Naive thymus-derived CD4-positive, alpha-beta T cell (primary cell): Measurements from ENCODE around the gene TLK2. TPM values are rescaled to one million over a fixed set of nuclear protein-coding genes. Genes with fewer than 3 reads are reported as not detected.

Source experiments
- ATAC-seq: fragments of 150-1000 bp; cut with Tn5 transposase; 2 replicates; pipeline ENCODE4 v1.10.0; 2021; ENCODE audit warnings: mild to moderate bottlenecking, moderate library complexity
- CTCF ChIA-PET: fragments of 350-600 bp; sonication (Branson Sonifier 250); formaldehyde crosslinking; loops from one replicate; lab custom pipeline; 2021; ENCODE audit warnings: antibody characterized with exemption; lab: Charles Lee
- POLR2A ChIA-PET: fragments of 350-600 bp; sonication (Branson Sonifier 250); formaldehyde crosslinking; loops from one replicate; lab custom pipeline; 2021; ENCODE audit warnings: antibody characterized with exemption, inconsistent platforms; lab: Charles Lee
- DNase-seq, 9 donors: peaks; one replicate each; pipeline versions ENCODE4 v3.0.0 to v3.0.0-alpha.2; 2020 to 2022; ENCODE audit warnings: mixed read lengths in 1 of 9
- H3K27ac ChIP-seq: one replicate; pipeline ENCODE4 v1.7.0; 2013; ENCODE audit warnings: mild to moderate bottlenecking, low read depth, low read length, moderate library complexity
- H3K27me3 ChIP-seq, 2 donors: one replicate each; pipeline ENCODE4 v1.7.0; 2013; ENCODE audit warnings: low read length in 2 of 2, mild to moderate bottlenecking in 2 of 2, moderate library complexity in 2 of 2; ENCODE audit not compliant: control insufficient read depth in 2 of 2, insufficient read depth in 2 of 2
- H3K36me3 ChIP-seq, 3 experiments: 1 replicate in 2 of 3; 2 replicates in 1 of 3; pipeline ENCODE4 v1.7.0; 2013; ENCODE audit warnings: low read length in 3 of 3, mild to moderate bottlenecking in 3 of 3, moderate library complexity in 1 of 3; ENCODE audit not compliant: insufficient read depth in 3 of 3, control insufficient read depth in 2 of 3
- H3K4me1 ChIP-seq, 2 donors: one replicate each; pipeline ENCODE4 v1.7.0; 2013; ENCODE audit warnings: low read length in 2 of 2, mild to moderate bottlenecking in 2 of 2, moderate library complexity in 1 of 2; ENCODE audit not compliant: control insufficient read depth in 2 of 2, insufficient read depth in 2 of 2
- H3K4me3 ChIP-seq: 2 replicates; pipeline ENCODE4 v1.7.0; 2013; ENCODE audit warnings: mild to moderate bottlenecking, low read length
- H3K9me3 ChIP-seq, 3 experiments: 1 replicate in 2 of 3; 2 replicates in 1 of 3; pipeline ENCODE4 v1.7.0; 2013; ENCODE audit warnings: low read length in 3 of 3; ENCODE audit not compliant: control insufficient read depth in 2 of 3
- H3K27ac Mint-ChIP-seq, 9 donors: one replicate each; pipeline ENCODE4 v1.8.0; 2020 to 2022; ENCODE audit warnings: mixed read lengths in 9 of 9, mild to moderate bottlenecking in 8 of 9, moderate library complexity in 5 of 9, inconsistent platforms in 2 of 9
- H3K27me3 Mint-ChIP-seq, 5 donors: one replicate each; pipeline ENCODE4 v1.8.0; 2021 to 2022; ENCODE audit warnings: mixed read lengths in 5 of 5, mild to moderate bottlenecking in 1 of 5
- H3K36me3 Mint-ChIP-seq, 5 donors: one replicate each; pipeline ENCODE4 v1.8.0; 2020 to 2022; ENCODE audit warnings: mixed read lengths in 5 of 5, mild to moderate bottlenecking in 3 of 5, inconsistent platforms in 1 of 5
- H3K4me1 Mint-ChIP-seq, 7 donors: one replicate each; pipeline ENCODE4 v1.8.0; 2020 to 2022; ENCODE audit warnings: mixed read lengths in 7 of 7, mild to moderate bottlenecking in 3 of 7, inconsistent platforms in 1 of 7
- H3K4me3 Mint-ChIP-seq, 10 donors: one replicate each; pipeline ENCODE4 v1.8.0; 2020 to 2022; ENCODE audit warnings: mild to moderate bottlenecking in 10 of 10, mixed read lengths in 10 of 10, moderate library complexity in 6 of 10, inconsistent platforms in 2 of 10
- H3K9me3 Mint-ChIP-seq, 11 donors: one replicate each; pipeline ENCODE4 v1.8.0; 2020 to 2022; ENCODE audit warnings: mixed read lengths in 11 of 11, mild to moderate bottlenecking in 4 of 11, inconsistent platforms in 1 of 11, moderate library complexity in 1 of 11
- intact Hi-C, 2 donors: fragments of 100-400 bp; cut with micrococcal nuclease; formaldehyde crosslinking; loops; one replicate each; pipeline ENCODE4 v1.15.1; 2023
- polyA plus RNA-seq, 2 donors: library from polyadenylated mRNA; unstranded; fragments of 300-500 nt; fragmentation: Illumina TruSeq; gene quantifications; one replicate each; pipeline ENCODE4 v1.2.3, GENCODE V29; 2021
- total RNA-seq, 6 experiments: library from RNA in 5 of 6; stranded (reverse) in 5 of 6; gene quantifications; 1 replicate in 5 of 6; 2 replicates in 1 of 6; pipeline ENCODE4 v1.2.3 and lab custom pipeline; 2021 to 2026

The TLK2 gene
- total and polyA plus RNA-seq, 7 experiments from 2014 or later: 7.6 to 84.8 (median 64.5) TPM

DNA sequence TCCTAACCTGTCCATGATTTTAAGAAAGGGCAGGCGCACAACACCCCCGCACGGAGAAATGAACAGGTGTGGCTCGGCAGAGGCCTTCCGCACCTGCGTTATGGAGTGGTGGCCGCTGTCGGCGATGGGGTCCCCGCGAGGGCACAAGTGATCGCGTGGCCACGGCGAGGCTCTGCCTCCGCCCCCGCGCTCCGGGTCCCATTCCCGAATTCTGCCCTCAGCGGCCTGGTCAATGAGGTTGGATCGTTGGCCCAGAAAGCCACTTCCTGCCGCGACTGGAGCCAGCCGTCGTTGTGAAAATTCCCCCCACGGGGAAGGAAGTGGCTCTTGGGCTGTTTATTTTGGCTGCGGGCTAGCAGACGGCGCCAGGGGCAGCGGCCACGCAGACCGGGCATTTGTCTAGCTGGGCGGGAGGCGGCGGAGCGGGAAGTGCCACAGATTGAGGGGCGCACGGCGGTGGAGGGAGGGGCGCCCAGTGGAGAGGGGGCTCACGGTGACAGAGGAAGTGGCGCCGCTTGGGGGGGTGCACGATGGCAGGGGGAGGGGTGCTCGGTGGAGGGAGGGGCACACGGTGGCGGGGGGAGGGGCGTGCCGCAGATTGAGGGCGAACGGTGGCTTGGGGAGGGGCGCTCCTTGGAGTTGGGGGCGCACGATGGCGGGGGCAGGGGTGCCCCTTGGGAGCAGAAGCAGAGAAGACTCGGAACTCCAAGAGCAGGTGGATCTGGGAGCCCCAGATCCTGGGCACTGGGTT is 173.8 kb downstream of the TLK2 start:
- ChIA-PET POLR2A (interaction anchor here (0.6 kb wide), 1 partner anchor 18 kb away, joined by 5 read pairs; no protein-coding TSS in a partner anchor), CTCF (no interaction called here)
- Mint-ChIP-seq H3K36me3 (no peaks in the 10 kb centered on the region), H3K27ac (peak overlapping the region in 8 of 9 donors; percentile 52 to 87 (median 82)), H3K9me3 (no peaks in the 10 kb centered on the region), H3K4me3 (peak overlapping the region; percentile 71 to 95 (median 86)), H3K4me1 (peaks cover 7 to 26% (median 21%) of the 10 kb centered on the region in 7 donors), H3K27me3 (peaks cover 0 to 80% (median 0%) of the 10 kb centered on the region in 5 donors)
- DNase-seq (peak in 7 of 9 donors; percentile 12 to 47 (median 28)), ATAC-seq (peak; percentile 20)
- peaks cover 8 to 12% of the 10 kb centered on the region in 2 donors for H3K4me1 ChIP-seq
- no peaks in the 10 kb centered on the region for H3K27me3 ChIP-seq
- no peaks in the 10 kb centered on the region for H3K9me3 ChIP-seq
- peaks cover 0 to 6% (median 0%) of the 10 kb centered on the region in 3 experiments for H3K36me3 ChIP-seq
- H3K4me3 ChIP-seq: peak overlapping the region; percentile 74
- peak overlapping the region; percentile 32 for H3K27ac ChIP-seq
- intact Hi-C loops: loop anchor here in 1 of 2 donors (1.0 to 5.0 kb wide), 2 partner anchors 25 to 315 kb away; partner anchors contain the start of genes MRC2 and TANC2

DNA sequence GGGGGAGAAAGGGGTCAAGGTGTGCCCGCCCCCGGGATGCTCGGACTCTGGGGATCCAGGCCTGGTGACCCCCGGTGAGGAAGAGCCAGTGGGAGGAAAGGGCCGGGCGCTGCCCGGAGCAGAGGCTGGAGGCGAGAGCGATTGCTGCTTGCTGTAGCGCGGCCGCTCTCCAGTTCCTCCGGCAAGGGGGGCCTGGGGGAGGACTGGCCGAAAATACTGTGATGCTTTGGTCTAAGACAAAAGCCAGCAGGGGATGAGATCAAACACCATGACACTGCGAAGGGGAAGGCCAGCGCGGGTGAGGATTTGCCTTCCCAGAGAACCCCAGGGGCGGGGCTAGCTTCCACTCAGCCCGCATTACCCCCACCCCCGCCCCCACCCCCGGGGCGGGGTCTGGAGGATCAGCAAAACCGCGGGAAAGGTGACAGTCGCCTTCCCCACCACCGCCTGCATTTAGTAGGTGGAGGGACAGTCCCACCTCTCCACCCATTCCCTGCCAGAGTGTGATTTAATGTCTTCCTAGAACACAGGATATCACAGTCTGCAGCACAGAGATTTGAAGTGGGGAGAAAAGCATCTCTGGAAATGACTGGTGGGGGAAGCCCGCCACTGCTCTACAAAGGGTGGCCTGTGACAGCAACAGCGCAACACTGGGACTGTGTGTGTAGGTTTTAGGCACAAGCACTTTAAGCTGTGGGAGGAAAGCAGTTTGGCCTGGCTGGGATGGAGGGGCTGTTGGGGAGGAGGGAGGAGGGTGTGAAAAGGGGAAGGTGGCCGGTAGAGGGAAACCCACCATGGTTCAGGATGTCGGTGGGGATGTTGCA is 174.6 kb downstream of the TLK2 start:
- H3K4me1 Mint-ChIP-seq: peaks cover 7 to 26% (median 21%) of the 10 kb centered on the region in 7 donors
- H3K9me3 ChIP-seq: no peaks in the 10 kb centered on the region
- no peaks in the 10 kb centered on the region for H3K36me3 Mint-ChIP-seq
- peaks cover 0 to 80% (median 0%) of the 10 kb centered on the region in 5 donors for H3K27me3 Mint-ChIP-seq
- POLR2A ChIA-PET: no interaction called here
- peaks cover 8 to 12% of the 10 kb centered on the region in 2 donors for H3K4me1 ChIP-seq
- ATAC-seq: peak; percentile 83
- peak in 8 of 9 donors; percentile 14 to 94 (median 37) for DNase-seq
- peaks cover 0 to 6% (median 0%) of the 10 kb centered on the region in 3 experiments for H3K36me3 ChIP-seq
- intact Hi-C loops: loop anchor here in 1 of 2 donors (1.0 to 5.0 kb wide), 2 partner anchors 26 to 314 kb away; partner anchors contain the start of genes MRC2 and TANC2
- no peaks in the 10 kb centered on the region for H3K27me3 ChIP-seq
- peak overlapping the region; percentile 74 for H3K4me3 ChIP-seq
- H3K27ac Mint-ChIP-seq: peak overlapping the region in 8 of 9 donors; percentile 2 to 86 (median 68)
- peak overlapping the region; percentile 32 for H3K27ac ChIP-seq
- CTCF ChIA-PET: no interaction called here
- peak overlapping the region; percentile 71 to 95 (median 86) for H3K4me3 Mint-ChIP-seq
- H3K9me3 Mint-ChIP-seq: no peaks in the 10 kb centered on the region

DNA sequence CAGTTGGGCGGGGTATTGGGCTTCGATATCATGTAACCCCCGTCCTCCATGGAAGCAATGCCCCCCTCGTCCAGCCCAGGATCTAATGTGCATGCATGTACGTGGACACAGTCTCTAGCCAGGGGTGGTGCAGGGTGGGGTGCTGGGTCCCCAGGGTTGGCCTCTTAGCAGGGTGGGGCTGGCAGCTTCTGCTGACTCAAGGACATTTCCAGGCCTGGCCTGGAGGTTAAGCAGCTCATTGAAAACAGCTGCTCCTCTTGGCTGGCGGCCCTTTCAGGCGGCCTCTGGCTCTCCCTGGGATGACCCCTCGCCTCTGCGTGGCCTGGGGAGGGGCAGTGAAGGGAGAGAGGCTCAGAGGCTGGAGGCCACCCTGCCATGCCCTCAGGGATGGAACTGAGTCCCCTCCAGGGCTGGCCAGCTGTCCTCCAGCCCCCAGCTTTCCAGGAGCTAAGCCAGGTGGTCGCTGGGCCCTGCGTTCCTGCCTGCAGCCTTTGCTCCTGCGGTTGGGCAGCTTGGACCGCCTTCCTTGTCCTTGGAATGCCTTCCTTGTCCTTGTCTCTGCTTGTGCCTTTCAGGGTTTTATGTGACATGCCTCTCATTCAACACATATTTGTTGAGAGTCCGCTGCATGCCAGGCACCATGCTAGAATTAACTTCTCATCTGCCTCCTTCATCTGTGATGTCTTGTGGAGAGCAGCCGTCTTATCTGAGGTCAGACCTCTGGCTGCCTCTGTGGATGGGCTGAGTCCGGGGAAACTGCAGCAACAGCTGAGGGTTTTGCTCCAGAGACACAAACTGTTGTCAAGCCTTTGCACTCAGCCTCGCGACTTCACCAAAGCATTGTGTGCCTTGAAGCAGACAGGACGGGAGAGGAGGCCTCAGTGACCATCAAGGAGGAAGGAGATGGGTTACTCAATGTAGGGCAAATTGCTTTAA is 175.5 kb downstream of the TLK2 start:
- peaks cover 7 to 26% (median 21%) of the 10 kb centered on the region in 7 donors for H3K4me1 Mint-ChIP-seq
- ATAC-seq: peak; percentile 4
- CTCF ChIA-PET: no interaction called here

DNA sequence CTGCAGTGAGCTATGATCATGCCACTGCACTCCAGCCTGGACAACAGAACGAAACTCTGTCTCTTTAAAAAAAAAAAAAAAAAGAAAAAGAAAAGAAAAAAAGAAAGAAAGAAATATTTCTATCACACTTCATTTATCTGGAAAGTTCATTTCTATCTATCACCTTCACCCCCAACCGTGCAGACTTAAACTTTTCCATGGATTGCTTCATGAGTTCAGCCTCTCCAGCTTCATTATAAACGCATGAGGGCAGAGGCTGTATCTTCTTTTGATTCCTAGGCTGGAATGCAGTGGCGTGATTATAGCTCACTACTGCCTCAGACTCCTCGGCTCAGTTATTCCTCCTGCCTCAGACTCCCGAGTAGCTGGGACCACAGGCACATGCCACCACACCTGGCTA is 177.0 kb downstream of the TLK2 start:
- H3K9me3 ChIP-seq: no peaks in the 10 kb centered on the region
- ChIA-PET CTCF (interaction anchor here (0.7 kb wide), 1 partner anchor 293 kb away, joined by 6 read pairs; no protein-coding TSS in a partner anchor), POLR2A (no interaction called here)
- H3K27me3 ChIP-seq: no peaks in the 10 kb centered on the region
- intact Hi-C loops: no loop called here
- no peak for DNase-seq
- Mint-ChIP-seq H3K9me3 (peaks cover under 1 to 12% (median 5%) of the 10 kb centered on the region in 11 donors), H3K27ac (no peak overlapping the region), H3K4me3 (no peak overlapping the region), H3K27me3 (peaks cover 0 to 75% (median 0%) of the 10 kb centered on the region in 5 donors), H3K36me3 (peaks cover 0 to 7% (median under 1%) of the 10 kb centered on the region in 5 donors), H3K4me1 (peaks cover 7 to 26% (median 21%) of the 10 kb centered on the region in 7 donors)
- ATAC-seq: no peak
- no peak overlapping the region for H3K27ac ChIP-seq
- peaks cover 8 to 12% of the 10 kb centered on the region in 2 donors for H3K4me1 ChIP-seq
- no peak overlapping the region for H3K4me3 ChIP-seq
- H3K36me3 ChIP-seq: peaks cover 0 to 6% (median 0%) of the 10 kb centered on the region in 3 experiments

More for the DNA sequence above, 175.5 kb downstream of the TLK2 start:
- H3K9me3 Mint-ChIP-seq: no peaks in the 10 kb centered on the region
- Histone ChIP-seq H3K4me1 (peaks cover 8 to 12% of the 10 kb centered on the region in 2 donors), H3K4me3 (peak overlapping the region; percentile 74), H3K27ac (no peak overlapping the region), H3K36me3 (peaks cover 0 to 6% (median 0%) of the 10 kb centered on the region in 3 experiments), H3K9me3 (no peaks in the 10 kb centered on the region), H3K27me3 (no peaks in the 10 kb centered on the region)
- H3K4me3 Mint-ChIP-seq: peak overlapping the region; percentile 71 to 95 (median 86)
- DNase-seq: peak in 1 of 9 donors; percentile 29
- H3K27ac Mint-ChIP-seq: peak overlapping the region in 6 of 9 donors; percentile 32 to 80 (median 58)
- H3K27me3 Mint-ChIP-seq: peaks cover 0 to 76% (median 0%) of the 10 kb centered on the region in 5 donors
- intact Hi-C loops: loop anchor here in 1 of 2 donors (1.0 to 5.0 kb wide), 2 partner anchors 27 to 313 kb away; partner anchors contain the start of genes MRC2 and TANC2
- no peaks in the 10 kb centered on the region for H3K36me3 Mint-ChIP-seq
- POLR2A ChIA-PET: no interaction called here

DNA sequence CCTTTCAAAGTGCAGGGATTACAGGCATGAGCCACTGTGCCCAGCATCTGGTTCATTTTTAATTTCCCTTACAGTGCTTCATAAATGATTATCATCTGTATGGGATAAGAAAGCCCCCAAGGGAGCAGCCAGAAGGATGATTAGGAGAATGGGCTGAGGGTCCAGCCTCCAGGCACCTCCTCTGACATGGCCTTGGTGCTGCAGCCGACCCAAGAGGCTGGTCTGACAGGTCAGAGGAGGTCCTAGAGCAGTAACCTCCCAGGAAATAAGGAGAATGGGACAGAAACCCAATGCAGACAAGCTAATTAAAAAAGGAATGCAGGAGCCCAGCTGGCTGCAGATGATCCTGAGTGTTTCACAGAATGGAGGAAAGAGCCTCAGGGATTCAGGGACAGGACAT is 177.8 kb downstream of the TLK2 start:
- Histone ChIP-seq H3K27me3 (no peaks in the 10 kb centered on the region), H3K9me3 (no peaks in the 10 kb centered on the region), H3K4me3 (no peak overlapping the region), H3K4me1 (peaks cover 8 to 12% of the 10 kb centered on the region in 2 donors), H3K36me3 (peaks cover 0 to 6% (median 0%) of the 10 kb centered on the region in 3 experiments), H3K27ac (no peak overlapping the region)
- POLR2A ChIA-PET: interaction anchor here (0.6 to 0.7 kb wide), 2 partner anchors 8 to 934 kb away, joined by 3 read pairs; no protein-coding TSS in a partner anchor
- Mint-ChIP-seq H3K9me3 (peaks cover 4 to 20% (median 11%) of the 10 kb centered on the region in 11 donors), H3K36me3 (peaks cover 3 to 12% (median 4%) of the 10 kb centered on the region in 5 donors), H3K4me1 (peaks cover 7 to 26% (median 21%) of the 10 kb centered on the region in 7 donors), H3K4me3 (peak overlapping the region in 1 of 10 donors; percentile 25), H3K27ac (no peak overlapping the region), H3K27me3 (peaks cover 0 to 75% (median 0%) of the 10 kb centered on the region in 5 donors)
- no peak for DNase-seq
- CTCF ChIA-PET: interaction anchor here (0.7 kb wide), 1 partner anchor 777 kb away, joined by 3 read pairs; no protein-coding TSS in a partner anchor
- no peak for ATAC-seq
- intact Hi-C loops: no loop called here
